ENCODE data around the gene NFATC1. TPM values are rescaled to one million over a fixed set of nuclear protein-coding genes. Genes with fewer than 3 reads are reported as not detected.

Gene NFATC1
- total RNA-seq, 1 donor from 2014 or later: 21.9 TPM

- H3K4me1 ChIP-seq: peaks cover 45% of the 10 kb centered on the region
- H3K4me3 ChIP-seq: no peak overlapping the region
- H3K9me3 ChIP-seq: no peaks in the 10 kb centered on the region
- no peak for DNase-seq (ENCODE audit: extremely low spot score in 2 of 2)
- TF ChIP-seq POLR2A (IDR thresholded peaks at IDR 0.05) (no peak), POLR2AphosphoS5 (IDR thresholded peaks at IDR 0.05; ENCODE audit: insufficient read depth in 1 of 2, low read depth in 1 of 2) (no peak)
- TF ChIP-seq, protein P1, sequence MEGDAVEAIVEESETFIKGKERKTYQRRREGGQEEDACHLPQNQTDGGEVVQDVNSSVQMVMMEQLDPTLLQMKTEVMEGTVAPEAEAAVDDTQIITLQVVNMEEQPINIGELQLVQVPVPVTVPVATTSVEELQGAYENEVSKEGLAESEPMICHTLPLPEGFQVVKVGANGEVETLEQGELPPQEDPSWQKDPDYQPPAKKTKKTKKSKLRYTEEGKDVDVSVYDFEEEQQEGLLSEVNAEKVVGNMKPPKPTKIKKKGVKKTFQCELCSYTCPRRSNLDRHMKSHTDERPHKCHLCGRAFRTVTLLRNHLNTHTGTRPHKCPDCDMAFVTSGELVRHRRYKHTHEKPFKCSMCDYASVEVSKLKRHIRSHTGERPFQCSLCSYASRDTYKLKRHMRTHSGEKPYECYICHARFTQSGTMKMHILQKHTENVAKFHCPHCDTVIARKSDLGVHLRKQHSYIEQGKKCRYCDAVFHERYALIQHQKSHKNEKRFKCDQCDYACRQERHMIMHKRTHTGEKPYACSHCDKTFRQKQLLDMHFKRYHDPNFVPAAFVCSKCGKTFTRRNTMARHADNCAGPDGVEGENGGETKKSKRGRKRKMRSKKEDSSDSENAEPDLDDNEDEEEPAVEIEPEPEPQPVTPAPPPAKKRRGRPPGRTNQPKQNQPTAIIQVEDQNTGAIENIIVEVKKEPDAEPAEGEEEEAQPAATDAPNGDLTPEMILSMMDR (IDR thresholded peaks at IDR 0.05): no peak
- no peaks in the 10 kb centered on the region for H3K27me3 ChIP-seq
- H3K27ac ChIP-seq: no peak overlapping the region
- H3K36me3 ChIP-seq: no peaks in the 10 kb centered on the region
- intact Hi-C loops (cut with DNase I): loop anchor here (5.0 kb wide), 1 partner anchor 60 kb away; no protein-coding TSS in a partner anchor
Measured at GRCh38 chr18:79397247-79397829, 1.6 kb downstream of the NFATC1 start.

GRCh38 chr18:79397830-79398761, 2.4 kb downstream of the NFATC1 start:
- H3K4me3 ChIP-seq: no peak overlapping the region
- no peaks in the 10 kb centered on the region for H3K36me3 ChIP-seq
- H3K27ac ChIP-seq: no peak overlapping the region
- H3K4me1 ChIP-seq: peaks cover 48% of the 10 kb centered on the region
- TF ChIP-seq, protein P1 (IDR thresholded peaks at IDR 0.05): no peak
- TF ChIP-seq POLR2A (IDR thresholded peaks at IDR 0.05): no peak
- no peak for TF ChIP-seq POLR2AphosphoS5 (IDR thresholded peaks at IDR 0.05; ENCODE audit: insufficient read depth in 1 of 2, low read depth in 1 of 2)
- intact Hi-C loops (cut with DNase I): loop anchor here (5.0 kb wide), 1 partner anchor 59 kb away; no protein-coding TSS in a partner anchor
- DNase-seq (ENCODE audit: extremely low spot score in 2 of 2): no peak
- H3K9me3 ChIP-seq: no peaks in the 10 kb centered on the region
- H3K27me3 ChIP-seq: no peaks in the 10 kb centered on the region

DNA sequence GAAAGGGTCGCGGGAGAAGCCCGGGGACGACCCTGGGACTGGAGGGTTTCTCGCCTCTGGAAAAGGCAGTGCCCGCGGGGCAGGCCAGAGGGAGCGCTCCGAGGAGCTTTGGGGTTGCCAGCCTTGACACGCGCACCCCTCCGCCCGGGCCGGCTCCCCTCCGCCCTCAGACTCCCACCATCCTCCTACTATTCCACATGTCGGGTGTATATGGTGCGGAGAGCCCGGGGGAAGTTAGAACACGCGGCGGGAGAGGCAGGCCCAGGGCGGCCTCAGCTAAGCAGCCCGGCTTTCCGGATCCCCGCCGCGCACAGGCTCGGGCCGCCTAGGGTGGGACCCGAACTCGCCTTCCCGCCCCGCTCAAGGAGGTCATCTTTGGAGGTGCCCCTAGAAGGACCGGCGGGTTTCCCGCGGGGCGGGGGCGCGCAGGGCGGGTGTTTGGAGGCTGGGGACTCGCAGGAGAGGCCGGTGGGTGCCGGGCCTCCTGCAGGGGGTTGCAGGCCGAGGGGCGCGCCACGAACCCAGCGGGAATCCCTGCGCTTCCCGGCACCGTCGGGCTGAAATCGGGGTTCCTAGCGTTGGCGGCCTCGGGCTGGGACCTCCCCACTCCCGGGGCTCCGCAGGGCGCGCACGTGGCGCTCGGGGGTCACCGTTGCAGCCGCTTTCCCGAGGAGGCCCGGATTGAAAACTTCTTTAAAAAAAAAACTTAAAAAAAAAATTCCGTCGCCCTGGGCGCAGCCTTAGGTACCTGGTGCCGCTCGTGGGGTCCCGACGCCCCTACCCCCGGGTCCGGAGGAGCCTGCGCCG, 3.7 kb downstream of the NFATC1 start:
- TF ChIP-seq, protein P1 (IDR thresholded peaks at IDR 0.05): no peak
- TF ChIP-seq POLR2AphosphoS5 (IDR thresholded peaks at IDR 0.05; ENCODE audit: insufficient read depth in 1 of 2, low read depth in 1 of 2) (peak in 1 of 2 donors; percentile 15), POLR2A (IDR thresholded peaks at IDR 0.05) (no peak)
- intact Hi-C loops (cut with DNase I): loop anchor here (5.0 kb wide), 1 partner anchor 58 kb away; no protein-coding TSS in a partner anchor
- no peak for DNase-seq (ENCODE audit: extremely low spot score in 2 of 2)
- H3K27me3 ChIP-seq: no peaks in the 10 kb centered on the region
- peak overlapping the region; percentile 93 for H3K27ac ChIP-seq
- no peaks in the 10 kb centered on the region for H3K36me3 ChIP-seq
- H3K4me3 ChIP-seq: peak overlapping the region; percentile 68 to 85
- H3K4me1 ChIP-seq: peaks cover 51% of the 10 kb centered on the region
- H3K9me3 ChIP-seq: no peaks in the 10 kb centered on the region

DNA sequence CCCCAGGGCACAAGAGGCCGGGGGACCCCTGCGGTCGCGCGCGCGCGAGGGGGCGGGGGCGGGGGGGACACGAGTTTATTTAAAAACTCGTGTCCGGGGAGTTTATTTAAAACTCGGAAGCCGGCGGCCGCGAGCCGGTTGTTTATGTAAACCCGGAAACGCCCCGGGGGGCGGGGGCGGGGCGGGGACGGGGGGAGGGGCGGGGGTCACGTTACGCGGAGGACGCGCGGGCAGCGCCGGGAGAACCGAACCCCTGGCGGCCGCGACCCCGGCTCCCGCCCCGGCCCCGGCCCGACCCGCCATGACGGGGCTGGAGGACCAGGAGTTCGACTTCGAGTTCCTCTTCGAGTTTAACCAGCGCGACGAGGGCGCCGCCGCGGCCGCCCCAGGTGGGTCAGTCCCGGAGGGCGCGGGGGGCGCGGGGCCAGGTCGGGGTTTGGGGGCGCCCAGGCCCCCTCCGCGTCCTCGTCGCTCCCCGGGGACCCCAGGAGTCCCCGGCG, 4.4 kb downstream of the NFATC1 start:
- no peaks in the 10 kb centered on the region for H3K27me3 ChIP-seq
- H3K27ac ChIP-seq: peak overlapping the region; percentile 93
- peak overlapping the region; percentile 68 to 85 for H3K4me3 ChIP-seq
- H3K36me3 ChIP-seq: no peaks in the 10 kb centered on the region
- TF ChIP-seq POLR2A (IDR thresholded peaks at IDR 0.05): no peak
- no peak for TF ChIP-seq POLR2AphosphoS5 (IDR thresholded peaks at IDR 0.05; ENCODE audit: insufficient read depth in 1 of 2, low read depth in 1 of 2)
- TF ChIP-seq, protein P1 (IDR thresholded peaks at IDR 0.05): no peak
- intact Hi-C loops (cut with DNase I): no loop called here
- peaks cover 47% of the 10 kb centered on the region for H3K4me1 ChIP-seq
- no peaks in the 10 kb centered on the region for H3K9me3 ChIP-seq
- no peak for DNase-seq (ENCODE audit: extremely low spot score in 2 of 2)

All from vagina (tissue), 2 donors.